Ishikawa (cell line): ENCODE data around the gene ISOC1.

Source experiments
- CEBPB ChIP-seq: IDR thresholded peaks from 2 replicates; pipeline ENCODE4 v1.6.1; 2012
- CREB1 ChIP-seq: IDR thresholded peaks from 2 replicates; pipeline ENCODE4 v1.6.1; 2012; ENCODE audit warnings: low read depth
- EGR1 ChIP-seq: IDR thresholded peaks from 2 replicates; pipeline ENCODE4 v1.6.1; 2012
- EP300 ChIP-seq: IDR thresholded peaks from 2 replicates; pipeline ENCODE4 v1.6.1; 2012; ENCODE audit warnings: borderline replicate concordance
- FOXM1 ChIP-seq: IDR thresholded peaks from 2 replicates; pipeline ENCODE4 v1.6.1; 2012; ENCODE audit warnings: low read depth, borderline replicate concordance
- NFIC ChIP-seq: IDR thresholded peaks from 2 replicates; pipeline ENCODE4 v1.6.1; 2012
- RAD21 ChIP-seq: IDR thresholded peaks from 2 replicates; pipeline ENCODE4 v1.6.1; 2012; ENCODE audit warnings: low read depth
- TAF1 ChIP-seq: IDR thresholded peaks from 2 replicates; pipeline ENCODE4 v1.6.1; 2012; ENCODE audit warnings: low read depth, mild to moderate bottlenecking
- TCF12 ChIP-seq: IDR thresholded peaks from 2 replicates; pipeline ENCODE4 v1.6.1; 2012; ENCODE audit warnings: low read depth
- TEAD4 ChIP-seq: IDR thresholded peaks from 2 replicates; pipeline ENCODE4 v1.6.1; 2012
- YY1 ChIP-seq: IDR thresholded peaks from 2 replicates; pipeline ENCODE4 v1.6.1; 2012; ENCODE audit warnings: low read depth
- ZBTB7A ChIP-seq: IDR thresholded peaks from 2 replicates; pipeline ENCODE4 v1.6.1; 2012; ENCODE audit warnings: low read depth
- TF ChIP-seq, protein P1 (sequence below): IDR thresholded peaks from 2 replicates; pipeline ENCODE4 v1.6.1; 2012
- TF ChIP-seq, protein P2 (sequence below): IDR thresholded peaks from 2 replicates; pipeline ENCODE4 v1.6.1; 2012
- TF ChIP-seq, protein P3 (sequence below): IDR thresholded peaks from 2 replicates; pipeline ENCODE4 v1.6.1; 2012; ENCODE audit warnings: low read depth, mild to moderate bottlenecking

The ISOC1 gene

DNA sequence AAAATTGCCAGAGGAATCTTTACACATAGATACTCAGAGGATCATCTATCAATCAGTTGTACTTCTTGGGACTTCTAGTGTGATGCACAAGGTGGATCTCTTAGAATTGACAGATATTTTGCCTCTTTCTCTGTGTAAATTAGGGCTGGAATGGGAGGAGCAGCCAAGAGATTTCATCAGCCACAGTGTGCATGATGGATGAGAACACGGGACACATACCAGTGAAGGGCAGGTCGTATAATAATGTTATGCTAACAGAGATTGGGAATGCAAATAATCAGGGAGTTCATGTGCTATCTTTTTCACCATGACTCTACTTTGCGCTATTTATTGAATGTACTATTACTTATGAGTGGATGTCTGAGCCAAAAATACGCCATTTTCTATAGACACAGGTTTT, 43.3 kb upstream of the ISOC1 start:
- TF ChIP-seq TEAD4, result no peak
- TF ChIP-seq TAF1, result no peak
- TF ChIP-seq, protein P1, sequence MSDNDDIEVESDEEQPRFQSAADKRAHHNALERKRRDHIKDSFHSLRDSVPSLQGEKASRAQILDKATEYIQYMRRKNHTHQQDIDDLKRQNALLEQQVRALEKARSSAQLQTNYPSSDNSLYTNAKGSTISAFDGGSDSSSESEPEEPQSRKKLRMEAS, result no peak
- TF ChIP-seq, protein P2, sequence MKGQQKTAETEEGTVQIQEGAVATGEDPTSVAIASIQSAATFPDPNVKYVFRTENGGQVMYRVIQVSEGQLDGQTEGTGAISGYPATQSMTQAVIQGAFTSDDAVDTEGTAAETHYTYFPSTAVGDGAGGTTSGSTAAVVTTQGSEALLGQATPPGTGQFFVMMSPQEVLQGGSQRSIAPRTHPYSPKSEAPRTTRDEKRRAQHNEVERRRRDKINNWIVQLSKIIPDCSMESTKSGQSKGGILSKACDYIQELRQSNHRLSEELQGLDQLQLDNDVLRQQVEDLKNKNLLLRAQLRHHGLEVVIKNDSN, result no peak
- TF ChIP-seq YY1, result no peak
- TF ChIP-seq, protein P3, sequence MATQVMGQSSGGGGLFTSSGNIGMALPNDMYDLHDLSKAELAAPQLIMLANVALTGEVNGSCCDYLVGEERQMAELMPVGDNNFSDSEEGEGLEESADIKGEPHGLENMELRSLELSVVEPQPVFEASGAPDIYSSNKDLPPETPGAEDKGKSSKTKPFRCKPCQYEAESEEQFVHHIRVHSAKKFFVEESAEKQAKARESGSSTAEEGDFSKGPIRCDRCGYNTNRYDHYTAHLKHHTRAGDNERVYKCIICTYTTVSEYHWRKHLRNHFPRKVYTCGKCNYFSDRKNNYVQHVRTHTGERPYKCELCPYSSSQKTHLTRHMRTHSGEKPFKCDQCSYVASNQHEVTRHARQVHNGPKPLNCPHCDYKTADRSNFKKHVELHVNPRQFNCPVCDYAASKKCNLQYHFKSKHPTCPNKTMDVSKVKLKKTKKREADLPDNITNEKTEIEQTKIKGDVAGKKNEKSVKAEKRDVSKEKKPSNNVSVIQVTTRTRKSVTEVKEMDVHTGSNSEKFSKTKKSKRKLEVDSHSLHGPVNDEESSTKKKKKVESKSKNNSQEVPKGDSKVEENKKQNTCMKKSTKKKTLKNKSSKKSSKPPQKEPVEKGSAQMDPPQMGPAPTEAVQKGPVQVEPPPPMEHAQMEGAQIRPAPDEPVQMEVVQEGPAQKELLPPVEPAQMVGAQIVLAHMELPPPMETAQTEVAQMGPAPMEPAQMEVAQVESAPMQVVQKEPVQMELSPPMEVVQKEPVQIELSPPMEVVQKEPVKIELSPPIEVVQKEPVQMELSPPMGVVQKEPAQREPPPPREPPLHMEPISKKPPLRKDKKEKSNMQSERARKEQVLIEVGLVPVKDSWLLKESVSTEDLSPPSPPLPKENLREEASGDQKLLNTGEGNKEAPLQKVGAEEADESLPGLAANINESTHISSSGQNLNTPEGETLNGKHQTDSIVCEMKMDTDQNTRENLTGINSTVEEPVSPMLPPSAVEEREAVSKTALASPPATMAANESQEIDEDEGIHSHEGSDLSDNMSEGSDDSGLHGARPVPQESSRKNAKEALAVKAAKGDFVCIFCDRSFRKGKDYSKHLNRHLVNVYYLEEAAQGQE, result no peak
- no peak for TF ChIP-seq ZBTB7A
- no peak for TF ChIP-seq EGR1
- TF ChIP-seq FOXM1, result no peak
- TF ChIP-seq RAD21, result no peak
- TF ChIP-seq NFIC, result no peak

DNA sequence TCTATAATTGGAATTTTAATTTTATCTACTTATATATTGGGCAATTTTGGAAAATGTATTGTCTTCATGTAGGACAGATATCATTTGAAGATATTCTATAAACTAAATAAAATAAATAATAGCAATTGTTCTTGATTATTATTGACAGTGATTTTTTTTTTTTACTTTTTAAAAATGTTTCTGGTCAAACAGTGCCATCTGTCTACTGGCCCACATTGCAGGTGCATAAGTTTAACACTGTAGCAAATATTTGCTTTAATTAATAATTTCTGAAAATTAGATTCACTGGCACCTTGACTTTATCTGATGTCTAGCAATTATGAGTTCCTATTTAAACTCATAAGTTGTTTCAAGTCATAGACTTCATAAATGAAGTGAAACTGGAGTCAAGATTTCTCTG, 41.1 kb upstream of the ISOC1 start:
- no peak for TF ChIP-seq ZBTB7A
- TF ChIP-seq RAD21, result peak; percentile 30; the same call in 1 of the 2 replicates

DNA sequence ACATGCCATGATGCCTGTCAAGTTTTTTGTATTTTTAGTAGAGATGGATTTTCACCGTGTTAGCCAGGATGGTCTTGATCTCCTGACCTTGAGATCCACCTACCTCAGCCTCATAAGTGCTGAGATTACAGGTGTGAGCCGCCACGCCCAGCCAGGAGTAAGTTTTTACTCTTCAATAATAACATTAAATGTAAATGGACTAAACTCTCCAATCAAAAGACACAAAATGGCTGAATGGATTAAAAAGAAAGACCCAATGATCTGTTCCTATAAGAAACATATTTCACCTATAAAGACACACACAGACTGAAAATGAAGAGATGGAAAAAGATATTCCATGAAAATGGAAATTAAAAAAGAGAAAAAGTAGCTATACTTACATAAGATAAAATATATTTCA, 37.2 kb upstream of the ISOC1 start:
- TF ChIP-seq EGR1 (no peak), CEBPB (no peak), YY1 (no peak), TCF12 (no peak), TEAD4 (no peak), EP300 (no peak), TAF1 (no peak), FOXM1 (no peak), ZBTB7A (no peak), RAD21 (no peak), CREB1 (no peak), NFIC (no peak)
- TF ChIP-seq, protein P3, result no peak
- TF ChIP-seq, protein P1, result no peak
- TF ChIP-seq, protein P2, result no peak

DNA sequence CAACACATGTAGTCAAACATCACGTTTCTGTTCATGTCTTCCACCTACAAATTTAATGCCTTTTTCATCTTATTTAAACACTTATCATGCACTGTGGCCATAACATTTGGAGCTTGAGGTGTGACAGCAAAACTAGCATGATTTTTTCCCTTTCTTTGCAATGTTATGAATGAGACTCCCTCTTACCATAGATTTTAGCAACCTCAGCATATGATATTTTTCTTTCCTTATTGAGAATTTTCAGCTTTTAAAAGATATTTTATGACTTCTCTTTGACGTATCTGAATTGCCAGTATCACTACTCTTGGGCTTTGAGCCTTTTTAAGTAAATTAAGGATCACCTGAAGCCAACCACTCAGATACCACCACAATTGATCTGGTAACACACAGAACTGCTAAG, 32.7 kb upstream of the ISOC1 start:
- TF ChIP-seq CEBPB, result no peak
- no peak for TF ChIP-seq ZBTB7A
- no peak for TF ChIP-seq FOXM1
- no peak for TF ChIP-seq NFIC
- TF ChIP-seq RAD21, result no peak
- no peak for TF ChIP-seq TEAD4
- TF ChIP-seq EGR1, result no peak
- TF ChIP-seq, protein P1, result no peak
- TF ChIP-seq, protein P3, result no peak
- TF ChIP-seq, protein P2, result no peak
- no peak for TF ChIP-seq TCF12
- no peak for TF ChIP-seq TAF1
- TF ChIP-seq EP300, result no peak
- no peak for TF ChIP-seq YY1
- no peak for TF ChIP-seq CREB1
